H1 (cell line): ENCODE measurements around the gene SLC2A4. TPM values are rescaled to one million over a fixed set of nuclear protein-coding genes. Genes with fewer than 3 reads are reported as not detected.

ENCODE experiments used
- CTCF ChIA-PET: fragments of 300-600 bp; sonication (Branson Sonifier 250); formaldehyde crosslinking; loops from one replicate; lab custom pipeline; 2021; ENCODE audit not compliant: partially characterized antibody; lab: Charles Lee
- POLR2A ChIA-PET: fragments of 300-600 bp; sonication (Branson Sonifier 250); formaldehyde crosslinking; loops from one replicate; lab custom pipeline; 2021; ENCODE audit warnings: inconsistent platforms; ENCODE audit not compliant: partially characterized antibody; lab: Charles Lee
- DNase-seq, 2 experiments: peaks; one replicate each; pipeline versions ENCODE4 v3.0.0 to v3.0.0-alpha.2; 2010 to 2022; ENCODE audit warnings: low spot score in 2 of 2, low read depth in 1 of 2, mixed read lengths in 1 of 2
- FAIRE-seq: peaks from 2 replicates; lab custom pipeline; 2011; peaks lifted over from hg19 to GRCh38; lab: Jason Lieb, UNC
- H2AFZ ChIP-seq: 2 replicates; pipeline ENCODE4 v1.8.1; 2012; ENCODE audit warnings: low read length, inconsistent platforms
- H2AK5ac ChIP-seq: 2 replicates; pipeline ENCODE4 v1.6.1; 2013; ENCODE audit warnings: low read depth, low read length
- H2BK120ac ChIP-seq: replicated peaks from 2 replicates; pipeline ENCODE3; 2013; ENCODE audit warnings: low read depth, low read length, inconsistent platforms
- H2BK12ac ChIP-seq: 2 replicates; pipeline ENCODE4 v1.6.1; 2013; ENCODE audit warnings: low read depth, low read length
- H2BK15ac ChIP-seq: 2 replicates; pipeline ENCODE4 v1.6.1; 2013; ENCODE audit warnings: low read length
- H2BK20ac ChIP-seq: 2 replicates; pipeline ENCODE4 v1.6.1; 2013; ENCODE audit warnings: low read length
- H2BK5ac ChIP-seq: 2 replicates; pipeline ENCODE4 v1.6.1; 2013; ENCODE audit warnings: low read depth, low read length
- H3K14ac ChIP-seq: 2 replicates; pipeline ENCODE4 v1.6.1; 2013; ENCODE audit warnings: inconsistent platforms; ENCODE audit not compliant: insufficient read length
- H3K18ac ChIP-seq: 2 replicates; pipeline ENCODE4 v1.6.1; 2013; ENCODE audit warnings: low read length; ENCODE audit errors: extremely low read depth
- H3K23ac ChIP-seq: 2 replicates; pipeline ENCODE4 v1.6.1; 2013; ENCODE audit warnings: inconsistent platforms; ENCODE audit not compliant: insufficient read length
- H3K23me2 ChIP-seq: 2 replicates; pipeline ENCODE4 v1.6.1; 2013; ENCODE audit warnings: low read depth, low read length
- H3K27ac ChIP-seq: 2 replicates; pipeline ENCODE4 v1.6.1; 2011; ENCODE audit warnings: low read depth, low read length, inconsistent platforms
- H3K27me3 ChIP-seq, 4 experiments: replicated peaks in 1 of 4; 1 replicate in 1 of 4; 2 replicates in 3 of 4; pipeline versions ENCODE4 v1.6.1 to v1.8.1; 2011 to 2013; ENCODE audit warnings: low read length in 3 of 4, mild to moderate bottlenecking in 3 of 4, inconsistent platforms in 2 of 4, mixed read lengths in 2 of 4, moderate library complexity in 1 of 4; ENCODE audit not compliant: control insufficient read depth in 3 of 4, insufficient read depth in 3 of 4; ENCODE audit errors: extremely low read depth in 1 of 4
- H3K36me3 ChIP-seq, 4 experiments: 2 replicates each; pipeline versions ENCODE4 v1.6.1 to v1.8.1; 2011 to 2013; ENCODE audit warnings: mild to moderate bottlenecking in 4 of 4, low read length in 3 of 4, moderate library complexity in 2 of 4, control low read depth in 1 of 4, inconsistent platforms in 1 of 4; ENCODE audit not compliant: insufficient read depth in 4 of 4, control insufficient read depth in 2 of 4
- H3K4ac ChIP-seq: replicated peaks from 2 replicates; pipeline ENCODE3; 2013; ENCODE audit warnings: low read length, low read depth, mixed read lengths, inconsistent platforms; ENCODE audit not compliant: insufficient read length
- H3K4me1 ChIP-seq, 4 experiments: replicated peaks in 1 of 4; 1 replicate in 1 of 4; 2 replicates in 3 of 4; pipeline versions ENCODE4 v1.6.1 to v1.8.1; 2011 to 2013; ENCODE audit warnings: low read length in 3 of 4, inconsistent platforms in 2 of 4, mixed read lengths in 1 of 4; ENCODE audit not compliant: insufficient read depth in 4 of 4, control insufficient read depth in 3 of 4
- H3K4me2 ChIP-seq, 2 experiments: 2 replicates each; pipeline versions ENCODE4 v1.6.1 to v1.8.1; 2011 to 2013; ENCODE audit warnings: low read depth in 2 of 2, low read length in 2 of 2, control low read depth in 1 of 2, inconsistent platforms in 1 of 2, mild to moderate bottlenecking in 1 of 2; ENCODE audit not compliant: insufficient read depth in 1 of 2
- H3K4me3 ChIP-seq, 4 experiments: fragments of 200-600, 300-600 bp in 1 of 4; sonication (generic), shearing (Covaris generic), sonication (Bioruptor Twin) in 1 of 4; 2 replicates each; pipeline versions ENCODE4 v1.5.1 to v1.8.1; 2011 to 2016; ENCODE audit warnings: low read length in 4 of 4, low read depth in 3 of 4, control low read depth in 2 of 4, inconsistent platforms in 2 of 4, mild to moderate bottlenecking in 2 of 4, mixed read lengths in 1 of 4, moderate library complexity in 1 of 4; ENCODE audit not compliant: insufficient read depth in 2 of 4; ENCODE audit errors: extremely low read depth in 1 of 4
- H3K56ac ChIP-seq: replicated peaks from 2 replicates; pipeline ENCODE3; 2013; ENCODE audit warnings: low read depth, mild to moderate bottlenecking, mixed read lengths, low read length, inconsistent platforms; ENCODE audit not compliant: insufficient read length
- H3K79me1 ChIP-seq: 2 replicates; pipeline ENCODE4 v1.6.1; 2013; ENCODE audit warnings: low read depth, low read length, control low read depth
- H3K79me2 ChIP-seq, 2 experiments: 2 replicates each; pipeline versions ENCODE4 v1.6.1 to v1.8.1; 2012 to 2013; ENCODE audit warnings: low read length in 2 of 2, mild to moderate bottlenecking in 2 of 2, inconsistent platforms in 1 of 2; ENCODE audit not compliant: insufficient read depth in 2 of 2, control insufficient read depth in 1 of 2
- H3K9ac ChIP-seq, 4 experiments: replicated peaks in 1 of 4; 1 replicate in 1 of 4; 2 replicates in 3 of 4; pipeline versions ENCODE4 v1.6.1 to v1.8.1; 2011 to 2013; ENCODE audit warnings: low read depth in 3 of 4, low read length in 3 of 4, control low read depth in 2 of 4, mild to moderate bottlenecking in 2 of 4, moderate library complexity in 2 of 4, inconsistent platforms in 1 of 4; ENCODE audit errors: extremely low read depth in 1 of 4
- H3K9me3 ChIP-seq, 2 experiments: 2 replicates each; pipeline versions ENCODE4 v1.6.1 to v1.8.1; 2012 to 2013; ENCODE audit warnings: mild to moderate bottlenecking in 2 of 2, moderate library complexity in 2 of 2, control low read depth in 1 of 2, inconsistent platforms in 1 of 2, low read depth in 1 of 2, low read length in 1 of 2, mixed read lengths in 1 of 2; ENCODE audit not compliant: insufficient read depth in 2 of 2
- H4K20me1 ChIP-seq, 2 experiments: replicated peaks in 1 of 2; 2 replicates each; pipeline versions ENCODE3 to v1.8.1; 2011 to 2013; ENCODE audit warnings: inconsistent platforms in 2 of 2, low read length in 2 of 2, mild to moderate bottlenecking in 1 of 2; ENCODE audit not compliant: insufficient read depth in 2 of 2, control insufficient read depth in 1 of 2
- H4K5ac ChIP-seq: 2 replicates; pipeline ENCODE4 v1.6.1; 2013; ENCODE audit warnings: low read length, low read depth, mixed read lengths, inconsistent platforms; ENCODE audit not compliant: insufficient read length
- H4K8ac ChIP-seq: 2 replicates; pipeline ENCODE4 v1.8.0; 2013; ENCODE audit warnings: mild to moderate bottlenecking, moderate library complexity, low read length, inconsistent platforms; ENCODE audit not compliant: insufficient read depth; ENCODE audit errors: extremely low read depth
- H4K91ac ChIP-seq: replicated peaks from 2 replicates; pipeline ENCODE3; 2013; ENCODE audit warnings: low read length, mixed read lengths, inconsistent platforms; ENCODE audit not compliant: insufficient read length
- POLR2A ChIP-seq, 2 experiments: IDR thresholded peaks; 1 replicate in 1 of 2; 2 replicates in 1 of 2; pipeline ENCODE4 v1.6.1; 2011; ENCODE audit warnings: low read depth in 2 of 2, low read length in 2 of 2, mild to moderate bottlenecking in 2 of 2; ENCODE audit errors: control extremely low read depth in 1 of 2
- RAD21 ChIP-seq, 2 experiments: IDR thresholded peaks in 1 of 2; conservative IDR thresholded peaks in 1 of 2; 2 replicates each; pipeline ENCODE4 v1.6.1; 2011; ENCODE audit warnings: low read depth in 2 of 2, low read length in 2 of 2, improper control_type of control experiment in 1 of 2, inconsistent platforms in 1 of 2, mild to moderate bottlenecking in 1 of 2, moderate library complexity in 1 of 2
- SUZ12 ChIP-seq: fragments of 200-600 bp; sonication (generic); IDR thresholded peaks from 2 replicates; pipeline ENCODE4 v1.6.1; 2012; ENCODE audit warnings: mild to moderate bottlenecking, inconsistent platforms, low read length, moderate library complexity, mixed read lengths
- TAF7 ChIP-seq: optimal IDR thresholded peaks from 2 replicates; pipeline ENCODE3; 2011; ENCODE audit warnings: low read depth, mild to moderate bottlenecking, inconsistent platforms, low read length, moderate library complexity, borderline replicate concordance
- whole genome bisulfite sequencing, 2 experiments: shearing (Covaris generic) in 1 of 2; methylation state at CpG; one replicate each; pipeline versions ENCODE4 v1.1.6 to v1.1.7; 2013 to 2015; ENCODE audit warnings: low lambda C conversion rate in 2 of 2, mixed read lengths in 2 of 2, inconsistent platforms in 1 of 2, low coverage in 1 of 2, missing lambda C conversion rate in 1 of 2; ENCODE audit not compliant: insufficient replicate concordance in 2 of 2, insufficient coverage in 1 of 2, insufficient read length in 1 of 2; ENCODE audit errors: extremely low coverage in 1 of 2, missing lambda C conversion rate in 1 of 2; 5-methylcytosine and 5-hydroxymethylcytosine counted together
- polyA plus RNA-seq, 7 experiments: library from polyadenylated mRNA; depleted of rRNA in 3 of 7; stranded (reverse) in 5 of 7; unstranded in 2 of 7; fragments of >200 nt in 5 of 7; fragments of 200-250 nt in 2 of 7; gene quantifications; 1 replicate in 5 of 7; 2 replicates in 1 of 7; 4 replicates in 1 of 7; pipeline versions ENCODE4 v1.2.1 to v1.2.3, GENCODE V29; 2011 to 2013; ENCODE audit warnings: missing spikeins in 2 of 7, mixed read lengths in 2 of 7
- total RNA-seq: library from RNA; stranded (reverse); fragmentation: NEBNext Ultra II Directional; extraction: Animal tissue kit (Norgen Biotek cat#: 25700); gene quantifications from 2 replicates; pipeline ENCODE4 v1.2.1, GENCODE V29; 2021

The SLC2A4 gene
- total and polyA plus RNA-seq, 2 of the 8 experiments (the other 6 are each of a cell fraction or from before 2014, with no cell fraction given): 5.7 to 6.9 TPM

DNA sequence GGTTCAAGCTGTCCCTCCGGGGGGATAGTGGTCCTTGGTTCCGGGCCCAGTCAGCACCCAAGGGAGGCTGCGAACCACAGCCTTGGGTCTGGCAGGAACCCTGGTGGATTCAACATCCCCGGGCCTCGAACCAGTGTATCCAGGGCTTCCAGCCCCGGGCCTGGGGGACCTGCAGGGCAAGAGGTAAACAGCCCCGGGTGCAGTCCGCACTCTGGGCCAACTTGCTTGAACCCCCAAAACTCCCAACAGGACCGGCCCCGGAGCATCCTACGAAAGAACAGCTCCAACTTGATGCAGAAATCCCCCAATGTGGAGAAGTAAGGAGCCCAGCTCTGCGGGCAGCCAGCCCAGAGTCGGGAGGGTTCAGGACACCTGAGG, 49.1 kb downstream of the SLC2A4 start:
- Histone ChIP-seq H3K14ac (no peak overlapping the region), H3K79me1 (peaks cover 2% of the 10 kb centered on the region; the same call in 1 of the 2 replicates), H4K20me1 (no peaks in the 10 kb centered on the region), H3K36me3 (no peaks in the 10 kb centered on the region; a peak in 3 of 8 replicates), H3K27me3 (no peaks in the 10 kb centered on the region; a peak in 1 of 7 replicates), H3K4me1 (peaks cover 0 to 19% (median 8%) of the 10 kb centered on the region in 4 experiments; a peak in 6 of 7 replicates), H3K4me3 (peak overlapping the region; percentile 69 to 97 (median 82); a peak in 6 of 8 replicates), H2BK15ac (peak overlapping the region; percentile 72; the same call in 1 of the 2 replicates), H3K9ac (peak overlapping the region in 3 of 4 experiments; percentile 46 to 84 (median 46); a peak in 6 of 7 replicates), H2BK20ac (no peak overlapping the region), H3K27ac (peak overlapping the region; percentile 74), H4K8ac (peak overlapping the region; percentile 94), H3K18ac (no peak overlapping the region; the same call in 1 of the 2 replicates), H4K91ac (peak overlapping the region; percentile 22), H3K56ac (peak overlapping the region; percentile 42), H3K9me3 (no peaks in the 10 kb centered on the region), H2AK5ac (peak overlapping the region; percentile 26; the same call in 1 of the 2 replicates), H2BK120ac (no peak overlapping the region), H3K23ac (no peak overlapping the region), H3K23me2 (peaks cover 8% of the 10 kb centered on the region), H3K4me2 (peak overlapping the region; percentile 95 to 96), H3K4ac (peak overlapping the region; percentile 44), H3K79me2 (peaks cover 0 to 14% of the 10 kb centered on the region in 2 experiments; a peak in 2 of 4 replicates), H4K5ac (peak overlapping the region; percentile 28), H2AFZ (no peak overlapping the region), H2BK12ac (0 out of 2 replicates have a peak overlapping the region, but pooled peaks have one; percentile 12), H2BK5ac (peak overlapping the region; percentile 48; the same call in 1 of the 2 replicates)
- DNase-seq (peak in 1 of 2 experiments; percentile 56), FAIRE-seq (no peak)
- no peak for TF ChIP-seq TAF7
- TF ChIP-seq RAD21 (IDR thresholded peaks at IDR 0.05 in 1 of 2, conservative IDR thresholded peaks at IDR 0.05 in 1 of 2; ENCODE audit: low read depth in 2 of 2, low read length in 2 of 2): no peak
- TF ChIP-seq SUZ12: no peak
- TF ChIP-seq POLR2A (IDR thresholded peaks at IDR 0.05; ENCODE audit: control extremely low read depth in 1 of 2, low read depth in 2 of 2, low read length in 2 of 2): no peak
- 81% methylated on average over 13 of the region's 13 CpGs; no CpG with 5 or more reads in 1 of the 2 experiments for WGBS, 2 experiments
- POLR2A ChIA-PET: interaction anchor here (0.6 to 13.4 kb wide), 8 partner anchors 7 to 253 kb away, joined by 3 to 223 read pairs (median 10); partner anchors contain the start of genes ACAP1, GPS2 and MPDU1
- CTCF ChIA-PET: interaction anchor here (1.1 to 9.3 kb wide), 4 partner anchors 14 to 106 kb away, joined by 4 to 167 read pairs (median 7); no protein-coding TSS in a partner anchor
